ENCODE data around the gene AGAP1.
"Not testable (repeated sequence)": the region's sequence is repeated elsewhere in the genome, so short reads cannot be mapped to it uniquely, and the experiment has no call there.

Gene AGAP1

GRCh38 chr2:235757212-235757611 lies 263.4 kb downstream of the AGAP1 start:
- no peak for TF ChIP-seq CTCF (conservative IDR thresholded peaks at IDR 0.05)
- no peak overlapping the region for H3K27ac ChIP-seq

GRCh38 chr2:235757640-235758039 lies 263.8 kb downstream of the AGAP1 start:
- TF ChIP-seq CTCF (conservative IDR thresholded peaks at IDR 0.05) = no peak

GRCh38 chr2:235762832-235763598 lies 269.2 kb downstream of the AGAP1 start:
- peak; percentile 33; the same call in 1 of the 2 replicates for TF ChIP-seq CTCF (conservative IDR thresholded peaks at IDR 0.05)
- peak overlapping the region; percentile 64 for H3K27ac ChIP-seq

More at GRCh38 chr2:235757640-235758039, 263.8 kb downstream of the AGAP1 start:
- H3K27ac ChIP-seq = no peak overlapping the region

- peak overlapping the region; percentile 64 for H3K27ac ChIP-seq
- TF ChIP-seq CTCF (conservative IDR thresholded peaks at IDR 0.05) = no peak
Measured at GRCh38 chr2:235763816-235764215, 270.0 kb downstream of the AGAP1 start.

GRCh38 chr2:235764478-235764877 lies 270.6 kb downstream of the AGAP1 start:
- H3K27ac ChIP-seq = not testable (repeated sequence)

GRCh38 chr2:235765181-235765820 lies 271.5 kb downstream of the AGAP1 start:
- TF ChIP-seq CTCF (conservative IDR thresholded peaks at IDR 0.05) = no peak

GRCh38 chr2:235766278-235766677 lies 272.4 kb downstream of the AGAP1 start:
- TF ChIP-seq CTCF (conservative IDR thresholded peaks at IDR 0.05) = peak; percentile 91
- peak overlapping the region; percentile 15; the same call in 1 of the 2 replicates for H3K27ac ChIP-seq

More at GRCh38 chr2:235765181-235765820, 271.5 kb downstream of the AGAP1 start:
- peak overlapping the region; percentile 15; the same call in 1 of the 2 replicates for H3K27ac ChIP-seq

GRCh38 chr2:235768606-235769005 lies 274.8 kb downstream of the AGAP1 start:
- no peak overlapping the region for H3K27ac ChIP-seq

More at GRCh38 chr2:235768606-235769005, 274.8 kb downstream of the AGAP1 start:
- TF ChIP-seq CTCF (conservative IDR thresholded peaks at IDR 0.05) = no peak

Measured in VCaP (cell line).